ENCODE data around the gene SCO1. TPM values are rescaled to one million over a fixed set of nuclear protein-coding genes. Genes with fewer than 3 reads are reported as not detected.
"Not testable (repeated sequence)": the region's sequence is repeated elsewhere in the genome, so short reads cannot be mapped to it uniquely, and the experiment has no call there.

Gene SCO1
- total RNA-seq, 1 experiment from 2014 or later = 45.6 TPM

DNA sequence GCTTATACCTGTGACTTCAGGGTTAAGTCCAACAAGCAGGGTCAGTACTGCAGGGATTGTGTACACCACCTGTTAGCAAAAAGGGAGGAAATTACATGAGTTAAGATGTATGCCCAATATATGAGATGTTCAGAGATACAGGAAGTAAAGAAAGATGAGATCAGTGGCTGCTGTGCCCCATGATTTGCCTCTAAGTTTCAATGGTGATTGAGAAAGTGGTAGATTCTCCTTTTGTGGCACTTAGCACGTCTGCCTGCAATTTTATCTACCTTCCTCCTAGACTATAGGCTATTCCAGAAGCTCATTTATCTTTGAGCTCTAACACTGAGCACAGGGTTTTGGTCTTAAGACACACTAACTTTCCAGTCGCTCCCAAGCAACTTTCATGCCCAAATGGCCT, 28.9 kb upstream of the SCO1 start:
- no peak for DNase-seq (ENCODE audit: low read depth)

- DNase-seq (ENCODE audit: low read depth) = no peak
Measured at GRCh38 chr17:10725262-10725661, 27.9 kb upstream of the SCO1 start.

DNA sequence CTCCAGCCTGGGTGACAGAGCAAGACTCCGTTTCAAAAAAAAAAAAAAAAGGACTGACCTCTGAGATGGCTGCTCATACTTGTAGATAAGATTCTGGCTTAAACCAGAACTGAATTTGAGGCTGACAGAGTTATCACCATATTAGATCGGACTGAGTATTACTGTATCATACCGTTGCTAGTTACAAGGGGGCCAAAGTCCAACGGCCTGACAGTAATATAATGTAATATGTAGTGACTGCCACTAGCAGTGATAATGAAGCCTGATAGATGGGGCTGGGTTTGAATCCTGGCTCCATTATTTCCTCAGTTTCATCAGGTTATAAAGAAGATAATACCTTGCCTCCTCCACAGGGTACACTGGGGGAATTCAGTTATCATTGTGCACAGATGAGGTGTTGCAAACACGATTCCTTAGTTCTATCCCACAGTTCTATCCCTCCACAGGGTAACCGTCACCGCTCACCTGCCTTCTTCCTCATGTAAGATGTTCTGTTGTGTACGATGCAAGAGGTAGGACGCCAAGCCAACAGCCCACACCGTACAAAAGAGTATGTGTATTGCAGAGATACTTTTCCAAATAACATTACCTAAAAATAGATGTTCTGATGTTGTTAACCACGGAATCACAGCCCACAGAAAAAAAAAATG, 27.3 kb upstream of the SCO1 start:
- no peak for DNase-seq (ENCODE audit: low read depth)

GRCh38 chr17:10718547-10718946, 21.2 kb upstream of the SCO1 start:
- DNase-seq (ENCODE audit: low read depth) = no peak

- DNase-seq (ENCODE audit: low read depth) = no peak
Measured at GRCh38 chr17:10716218-10716617, 18.9 kb upstream of the SCO1 start.

GRCh38 chr17:10713318-10713717, 16.0 kb upstream of the SCO1 start:
- DNase-seq (ENCODE audit: low read depth) = no peak

DNA sequence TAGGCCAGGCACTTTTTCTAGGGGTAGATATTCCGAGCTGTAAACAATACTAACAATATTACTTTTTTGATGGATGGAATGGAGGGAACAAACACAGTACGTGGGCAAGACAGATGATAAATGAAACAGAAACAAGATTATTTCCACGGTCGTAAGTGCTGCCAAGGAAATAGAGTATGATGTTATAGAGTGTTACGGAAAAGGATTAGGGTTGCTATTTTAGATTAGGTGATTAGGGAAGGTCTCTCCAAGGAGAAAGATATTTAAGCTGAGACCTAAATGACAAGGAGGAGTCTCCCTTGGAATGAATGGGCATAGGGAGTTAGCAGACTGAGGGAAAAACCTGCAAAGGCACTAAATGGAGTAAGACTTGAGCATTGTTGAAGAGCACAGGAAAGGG, 8.4 kb upstream of the SCO1 start:
- DNase-seq (ENCODE audit: low read depth) = no peak

DNA sequence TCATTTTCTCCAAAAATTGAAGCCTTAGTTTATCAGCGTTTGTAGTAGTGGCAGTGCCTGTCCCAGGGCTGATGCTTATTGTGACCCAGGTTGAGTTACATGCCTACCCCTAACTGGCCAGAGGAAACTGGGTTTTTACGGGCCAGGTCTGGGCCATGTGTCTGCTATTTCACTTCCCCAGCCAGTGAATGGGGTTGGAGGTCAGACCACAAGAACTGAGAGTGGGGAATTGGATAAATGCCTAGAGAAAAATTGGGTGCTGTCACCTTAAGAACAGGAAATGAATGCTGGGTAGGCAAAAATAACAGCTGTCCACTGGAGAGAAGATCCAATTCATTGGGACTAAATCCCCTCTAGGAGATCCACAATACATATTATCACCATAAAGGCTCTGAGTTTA, 5.2 kb upstream of the SCO1 start:
- DNase-seq (ENCODE audit: low read depth) = peak; percentile 13

DNA sequence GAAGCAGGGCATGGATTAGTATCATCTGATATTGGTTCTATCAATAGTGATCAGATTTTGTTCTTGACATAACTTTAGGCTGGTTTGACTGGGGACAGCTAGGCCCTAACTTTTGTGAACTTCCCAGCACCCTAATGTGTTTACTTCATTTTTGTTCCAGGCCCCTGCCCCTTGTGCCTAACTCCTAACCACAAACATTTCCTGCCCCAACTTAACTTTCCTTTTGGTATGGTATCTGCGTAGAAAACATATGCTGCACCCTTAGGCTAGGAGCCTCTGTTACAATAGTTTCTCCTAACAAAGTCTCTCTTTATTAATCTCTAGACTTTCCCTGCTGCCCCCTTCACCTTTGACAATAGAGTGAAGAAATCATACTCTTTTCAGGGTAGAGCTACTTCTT, 2.5 kb upstream of the SCO1 start:
- DNase-seq (ENCODE audit: low read depth) = no peak

DNA sequence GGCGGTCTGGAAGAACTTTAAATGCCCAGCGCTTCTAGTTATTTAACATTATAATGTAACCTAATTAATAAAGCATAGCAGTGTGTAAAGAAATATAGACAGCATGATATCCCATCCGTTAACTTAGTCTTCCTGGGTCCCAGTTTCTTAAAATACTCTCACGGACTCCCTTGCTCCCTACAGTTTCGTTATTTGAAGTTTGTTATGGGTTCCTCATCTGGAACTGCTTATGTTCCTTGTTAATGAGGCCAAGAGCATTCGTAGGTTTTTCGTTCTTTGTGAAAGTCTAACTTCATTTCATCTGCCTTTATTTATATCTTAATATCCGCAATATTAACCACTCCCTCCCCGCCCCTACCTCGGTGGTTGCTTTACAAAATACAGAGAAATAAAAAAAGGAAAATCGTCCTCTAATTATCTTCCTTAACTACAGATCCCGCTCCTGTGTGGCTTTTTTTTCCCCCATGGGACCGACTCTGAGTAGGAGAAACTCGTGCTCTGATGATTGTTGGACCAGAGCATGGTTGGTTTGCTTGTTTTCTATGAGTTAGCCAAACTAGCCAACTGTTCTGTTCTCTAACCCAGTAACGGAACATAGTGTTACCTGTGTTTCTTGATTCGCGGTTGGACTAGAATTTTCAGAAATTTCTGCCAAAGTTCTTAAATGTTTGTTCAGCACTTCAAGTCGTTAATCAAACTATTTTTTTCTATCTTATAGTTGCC, 924 bp upstream of the SCO1 start:
- peak; percentile 11 for DNase-seq (ENCODE audit: low read depth)

- DNase-seq (ENCODE audit: low read depth) = not testable (repeated sequence)
Measured at GRCh38 chr17:10695875-10696407, 1.4 kb downstream of the SCO1 start.

DNA sequence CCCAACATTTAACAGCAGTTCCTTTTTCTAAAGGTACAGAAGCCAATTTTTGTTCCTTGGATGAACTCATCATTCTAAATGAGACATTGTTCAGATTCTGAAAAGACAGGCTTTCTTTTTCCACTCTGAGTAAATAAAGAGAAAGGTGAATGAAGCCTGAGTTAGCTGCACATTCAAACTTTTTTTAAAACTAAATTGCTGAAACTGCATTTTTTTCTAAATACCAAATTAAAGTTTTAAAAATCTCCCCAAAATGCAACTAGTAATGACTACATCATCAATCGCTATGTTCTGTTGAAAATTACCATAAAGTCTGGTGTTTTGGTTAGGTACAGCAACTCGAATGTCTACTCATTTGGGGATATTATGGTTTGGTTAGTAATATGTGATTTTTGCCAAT, 9.8 kb downstream of the SCO1 start:
- DNase-seq (ENCODE audit: low read depth) = no peak

DNA sequence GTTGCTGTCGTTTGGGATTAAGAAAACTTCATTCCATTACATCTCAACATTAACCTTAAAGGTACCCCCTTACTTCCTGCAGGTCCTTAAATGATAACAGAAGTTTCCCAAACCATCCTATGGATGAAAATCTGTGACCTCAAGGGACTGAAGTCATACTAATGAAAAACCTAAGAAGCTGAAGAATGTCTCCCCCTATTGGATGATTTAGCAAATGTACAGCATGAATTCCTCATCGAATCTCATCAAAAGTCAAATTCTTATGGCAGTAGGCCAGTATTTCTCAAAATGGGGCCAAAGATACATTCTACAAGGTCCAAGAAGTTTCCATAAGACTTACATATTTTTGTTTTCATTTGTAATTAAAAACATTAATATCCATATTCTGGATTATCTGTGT, 13.5 kb downstream of the SCO1 start:
- no peak for DNase-seq (ENCODE audit: low read depth)

DNA sequence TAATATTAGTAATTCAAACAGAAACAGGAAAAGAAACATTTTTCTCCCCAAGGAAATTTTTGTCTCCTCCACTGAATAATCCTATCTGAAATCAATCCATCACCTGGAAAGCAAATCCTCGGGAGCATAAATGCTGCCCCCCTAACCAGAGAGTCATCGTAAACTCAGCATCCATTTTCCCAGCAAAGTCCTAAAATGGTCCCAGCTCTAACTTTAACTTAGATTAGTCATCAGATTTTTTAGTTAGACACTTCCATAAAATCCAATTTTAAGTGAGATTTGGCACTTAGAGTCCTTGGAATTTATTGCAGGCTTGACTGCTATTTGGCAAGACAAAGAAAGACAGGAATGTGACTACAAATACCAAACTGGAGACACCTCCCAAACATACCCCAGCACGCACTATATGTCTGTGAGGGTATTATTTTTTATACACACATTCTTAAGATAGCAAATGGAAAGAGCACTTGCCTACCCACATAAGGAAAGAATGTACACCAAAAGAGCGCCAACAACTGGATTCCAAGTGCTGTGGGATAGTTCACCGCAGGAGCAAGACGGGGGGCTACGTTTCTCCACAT, 15.4 kb downstream of the SCO1 start:
- DNase-seq (ENCODE audit: low read depth) = no peak

- no peak for DNase-seq (ENCODE audit: low read depth)
Measured at GRCh38 chr17:10674704-10675103, 22.6 kb downstream of the SCO1 start.

DNA sequence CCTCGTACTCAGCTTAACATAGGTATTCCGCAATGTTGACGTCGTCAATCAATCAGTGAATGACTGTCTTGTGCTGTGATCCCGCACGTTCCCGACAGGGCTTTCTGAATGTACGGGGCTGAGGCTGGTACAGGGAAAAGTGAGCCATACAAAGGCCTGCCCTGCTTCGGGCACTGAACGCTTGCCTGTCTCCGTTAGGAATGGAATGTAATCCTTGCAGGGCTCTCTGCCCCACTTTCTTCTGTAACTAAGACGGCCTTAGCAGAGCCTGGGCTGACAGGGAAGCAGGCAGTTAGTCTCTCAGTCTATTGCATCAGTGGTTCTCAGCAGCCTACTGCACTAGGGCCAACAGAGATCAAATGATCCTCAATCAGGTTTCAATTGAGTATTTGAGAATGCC, 24.0 kb downstream of the SCO1 start:
- DNase-seq (ENCODE audit: low read depth) = no peak

DNA sequence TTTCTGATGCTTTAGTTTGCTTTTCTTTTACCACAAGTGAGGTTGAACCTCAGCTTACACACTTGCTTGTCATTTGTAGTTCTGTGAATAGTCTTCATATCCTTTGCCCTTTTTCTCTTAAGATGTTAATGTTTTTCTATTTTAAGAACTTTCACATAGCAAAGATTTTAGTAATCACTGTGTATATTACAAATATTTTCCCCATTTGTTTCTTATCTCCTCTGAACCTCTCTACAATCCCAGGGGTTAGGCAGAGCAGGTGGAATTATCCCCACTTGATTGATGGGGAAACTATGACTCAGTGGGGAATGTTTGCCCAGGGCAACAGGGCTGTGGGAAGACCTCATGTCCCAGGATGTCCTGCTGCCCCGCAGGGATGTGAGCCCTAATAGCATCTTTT, 28.6 kb downstream of the SCO1 start:
- no peak for DNase-seq (ENCODE audit: low read depth)

DNA sequence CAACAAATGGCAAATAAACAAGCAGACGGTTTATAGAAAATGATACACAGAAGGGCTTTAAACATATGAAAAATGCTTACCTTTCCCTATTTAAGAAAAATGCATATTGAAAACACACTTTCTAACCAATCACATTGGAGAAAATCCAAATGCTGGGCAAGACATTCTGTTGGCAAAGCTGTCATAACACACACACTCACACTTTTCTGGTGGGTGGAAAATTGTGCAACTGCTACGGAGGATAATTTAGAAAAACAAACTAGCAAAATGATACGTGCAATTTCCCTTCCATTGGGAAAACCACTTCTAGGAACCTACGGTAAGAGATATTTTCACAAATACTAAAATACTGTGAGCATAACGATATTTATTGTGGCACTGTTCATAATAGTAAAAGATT, 30.4 kb downstream of the SCO1 start:
- no peak for DNase-seq (ENCODE audit: low read depth)

- no peak for DNase-seq (ENCODE audit: low read depth)
Measured at GRCh38 chr17:10664571-10664970, 32.8 kb downstream of the SCO1 start.

- DNase-seq (ENCODE audit: low read depth) = no peak
Measured at GRCh38 chr17:10663231-10663630, 34.1 kb downstream of the SCO1 start.

- DNase-seq (ENCODE audit: low read depth) = no peak
Measured at GRCh38 chr17:10661437-10661836, 35.9 kb downstream of the SCO1 start.

DNA sequence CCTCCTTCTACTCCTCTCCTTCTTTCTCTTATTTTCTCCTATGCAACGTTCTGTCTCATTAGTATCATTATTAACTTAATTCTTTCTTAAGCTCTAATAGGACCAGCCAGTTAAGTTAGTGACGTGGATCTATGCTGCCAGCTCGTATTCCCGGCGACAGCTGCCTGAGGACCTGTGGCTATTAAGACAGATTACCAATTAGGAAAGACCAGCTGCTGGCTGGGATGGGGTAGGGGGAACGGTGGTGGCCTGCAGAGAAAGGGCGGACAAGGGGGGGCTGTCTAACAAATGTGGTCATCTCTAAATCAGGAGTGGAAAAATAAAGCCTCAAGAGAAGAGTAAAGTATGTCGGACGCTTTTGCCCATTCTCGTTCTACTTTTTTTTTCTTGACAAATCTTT, 39.5 kb downstream of the SCO1 start:
- DNase-seq (ENCODE audit: low read depth) = no peak

DNA sequence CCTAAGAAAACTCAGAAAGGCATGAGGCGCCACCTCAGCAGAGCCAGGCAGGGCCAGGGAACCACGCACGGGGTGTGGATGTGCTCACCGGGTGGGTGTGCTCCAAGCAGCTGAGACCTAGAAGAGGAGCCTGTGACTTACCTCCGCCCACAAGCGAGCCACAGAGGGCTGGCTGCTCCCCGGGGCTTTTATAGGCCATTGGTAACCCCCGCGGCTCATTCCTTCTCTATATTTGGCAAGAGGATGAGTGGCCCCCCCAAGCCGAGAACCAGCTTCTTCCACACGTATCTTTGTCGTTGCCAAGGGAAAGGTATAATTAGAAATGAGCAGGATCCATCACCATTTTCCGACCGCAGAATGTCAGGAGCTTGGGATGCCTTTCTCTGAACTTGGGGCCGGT, 40.2 kb downstream of the SCO1 start, which contains the start of gene MYH3:
Gene MYH3 (minus strand): TSS at position 162 of the 400 bp plus-strand sequence. CDS start 2,245 bp downstream, outside the sequence.
- DNase-seq (ENCODE audit: low read depth) = no peak

All from Daoy (cell line).